AG04449 (cell line): ENCODE results near the gene RIT2.

ENCODE experiments used
- CTCF ChIA-PET: fragments of 350-600 bp; formaldehyde crosslinking; extraction: SDS; loops from one replicate; lab custom pipeline; 2021; ENCODE audit warnings: antibody characterized with exemption; lab: Yijun Ruan, JAX
- POLR2A ChIA-PET: fragments of 400-600, 350-600 bp; formaldehyde crosslinking; extraction: SDS; loops from one replicate; lab custom pipeline; 2020; ENCODE audit warnings: antibody characterized with exemption, inconsistent platforms; lab: Yijun Ruan, JAX
- DNase-seq: peaks from one replicate; pipeline ENCODE4 v3.0.0-alpha.2; 2010; ENCODE audit warnings: low read depth, low spot score
- H3K4me3 ChIP-seq: 2 replicates; pipeline ENCODE4 v1.5.1; 2011; ENCODE audit warnings: low read depth, mild to moderate bottlenecking, control low read depth, low read length
- TF ChIP-seq, protein P1 (sequence below): IDR thresholded peaks from one replicate; pipeline ENCODE4 v1.5.1; 2011; ENCODE audit warnings: mild to moderate bottlenecking, moderate library complexity, low read length, control low read depth, inconsistent platforms; ENCODE audit not compliant: insufficient read depth; ENCODE audit errors: missing control alignments

The RIT2 gene

DNA sequence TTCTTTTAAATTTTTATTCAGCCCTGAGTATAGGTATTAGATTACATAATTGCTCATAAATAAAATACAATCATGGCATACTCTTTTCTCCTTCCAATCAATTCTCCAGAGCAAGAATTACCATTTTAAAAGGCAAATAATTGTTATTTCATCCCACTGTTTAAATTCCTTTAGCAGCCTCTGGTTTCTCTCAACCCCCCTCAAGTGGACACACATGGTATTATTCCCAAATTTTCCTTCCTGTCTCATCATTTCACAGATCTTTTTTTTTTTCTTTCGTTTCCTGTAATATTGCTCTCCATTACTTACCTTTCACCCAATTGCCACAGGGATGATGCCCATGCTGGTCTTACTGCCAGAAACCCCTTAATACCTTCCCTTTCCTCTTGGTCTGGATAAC is 385.2 kb downstream of the RIT2 start:
- ChIA-PET CTCF (no interaction called here), POLR2A (no interaction called here)
- no peak overlapping the region for H3K4me3 ChIP-seq
- TF ChIP-seq, protein P1, sequence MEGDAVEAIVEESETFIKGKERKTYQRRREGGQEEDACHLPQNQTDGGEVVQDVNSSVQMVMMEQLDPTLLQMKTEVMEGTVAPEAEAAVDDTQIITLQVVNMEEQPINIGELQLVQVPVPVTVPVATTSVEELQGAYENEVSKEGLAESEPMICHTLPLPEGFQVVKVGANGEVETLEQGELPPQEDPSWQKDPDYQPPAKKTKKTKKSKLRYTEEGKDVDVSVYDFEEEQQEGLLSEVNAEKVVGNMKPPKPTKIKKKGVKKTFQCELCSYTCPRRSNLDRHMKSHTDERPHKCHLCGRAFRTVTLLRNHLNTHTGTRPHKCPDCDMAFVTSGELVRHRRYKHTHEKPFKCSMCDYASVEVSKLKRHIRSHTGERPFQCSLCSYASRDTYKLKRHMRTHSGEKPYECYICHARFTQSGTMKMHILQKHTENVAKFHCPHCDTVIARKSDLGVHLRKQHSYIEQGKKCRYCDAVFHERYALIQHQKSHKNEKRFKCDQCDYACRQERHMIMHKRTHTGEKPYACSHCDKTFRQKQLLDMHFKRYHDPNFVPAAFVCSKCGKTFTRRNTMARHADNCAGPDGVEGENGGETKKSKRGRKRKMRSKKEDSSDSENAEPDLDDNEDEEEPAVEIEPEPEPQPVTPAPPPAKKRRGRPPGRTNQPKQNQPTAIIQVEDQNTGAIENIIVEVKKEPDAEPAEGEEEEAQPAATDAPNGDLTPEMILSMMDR, result no peak
- no peak for DNase-seq

DNA sequence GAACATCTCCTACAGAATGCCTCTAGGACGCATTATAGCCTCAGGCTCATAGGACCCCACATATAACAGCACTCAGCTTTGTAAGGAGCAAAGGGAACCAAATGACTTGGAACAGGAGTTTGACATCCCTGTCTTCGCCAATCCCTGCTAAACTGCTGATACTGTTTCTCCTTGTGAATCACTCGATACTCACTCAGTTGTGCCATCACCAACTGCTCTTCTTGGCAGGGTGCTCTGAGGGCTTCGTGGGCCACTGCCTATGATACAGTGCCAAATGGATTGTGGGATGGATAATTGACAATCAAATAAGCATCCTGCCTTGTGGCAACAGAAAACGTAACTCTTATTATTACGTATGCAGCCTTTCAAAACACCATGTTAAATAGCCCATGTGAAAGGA is 396.3 kb downstream of the RIT2 start:
- DNase-seq, result no peak
- ChIA-PET POLR2A (no interaction called here), CTCF (no interaction called here)
- TF ChIP-seq, protein P1, result no peak
- no peak overlapping the region for H3K4me3 ChIP-seq

DNA sequence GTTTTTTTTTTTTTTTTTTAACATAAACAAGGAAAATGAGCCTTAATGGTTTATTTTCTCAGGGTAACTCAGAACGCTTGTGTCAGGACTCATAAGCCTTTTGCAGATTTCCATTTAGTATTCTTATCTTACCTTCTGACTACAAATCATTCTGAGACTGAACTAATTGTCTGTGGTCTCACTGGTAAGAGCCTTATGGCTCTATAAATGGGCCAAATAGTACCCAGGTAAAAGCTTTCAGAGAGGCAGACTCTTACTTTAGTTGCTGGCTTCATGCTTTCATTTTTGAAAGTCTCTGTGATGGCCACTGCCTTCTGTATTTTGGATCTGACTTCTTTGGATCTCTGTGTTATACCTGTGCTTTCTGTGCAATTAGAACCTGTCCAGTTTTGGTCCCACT is 403.4 kb downstream of the RIT2 start:
- CTCF ChIA-PET, result no interaction called here
- POLR2A ChIA-PET, result no interaction called here
- no peak for DNase-seq

DNA sequence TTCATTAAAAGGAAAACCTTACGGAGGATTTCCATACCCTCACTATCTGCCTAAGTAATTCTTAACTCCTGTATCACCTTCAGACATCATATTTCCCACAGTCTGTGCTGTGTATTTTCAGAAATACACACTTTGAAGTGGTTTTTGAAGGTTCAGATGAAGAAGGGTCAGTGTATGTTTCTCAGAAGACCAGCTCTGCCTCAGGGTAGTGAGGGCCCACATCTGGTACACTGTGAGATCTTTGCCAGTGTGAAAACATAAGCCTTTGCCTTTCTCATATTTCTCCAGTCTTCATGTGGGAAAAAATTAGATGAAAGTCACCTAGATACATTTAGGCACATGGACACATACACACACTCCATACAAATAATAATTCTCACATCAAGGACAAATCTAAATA is 408.4 kb downstream of the RIT2 start:
- ChIA-PET CTCF (no interaction called here), POLR2A (no interaction called here)
- TF ChIP-seq, protein P1, result no peak
- DNase-seq, result no peak
- no peak overlapping the region for H3K4me3 ChIP-seq

More for the DNA sequence above, 403.4 kb downstream of the RIT2 start:
- H3K4me3 ChIP-seq, result no peak overlapping the region
- TF ChIP-seq, protein P1, result no peak

DNA sequence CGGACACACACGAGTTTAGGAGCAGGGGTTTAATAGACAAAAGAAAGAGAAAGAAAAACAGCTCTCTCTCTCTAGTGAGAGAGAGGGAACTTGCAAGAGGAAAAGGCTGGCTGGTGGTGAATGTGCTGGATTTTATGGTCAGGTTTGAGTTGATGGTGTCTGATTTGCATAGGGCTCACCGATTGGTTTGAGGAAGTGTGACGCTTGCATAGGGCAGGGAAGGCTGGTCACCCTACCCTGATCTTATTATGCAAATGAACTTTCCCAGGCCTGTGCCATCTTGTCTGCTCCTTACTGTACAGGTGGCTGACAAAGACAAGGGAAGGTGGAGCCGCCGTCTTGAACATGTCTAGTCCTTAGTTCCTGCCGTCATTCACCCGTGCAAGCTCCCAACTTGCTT is 408.9 kb downstream of the RIT2 start:
- ChIA-PET POLR2A (no interaction called here), CTCF (no interaction called here)
- no peak overlapping the region for H3K4me3 ChIP-seq
- TF ChIP-seq, protein P1, result no peak
- no peak for DNase-seq

DNA sequence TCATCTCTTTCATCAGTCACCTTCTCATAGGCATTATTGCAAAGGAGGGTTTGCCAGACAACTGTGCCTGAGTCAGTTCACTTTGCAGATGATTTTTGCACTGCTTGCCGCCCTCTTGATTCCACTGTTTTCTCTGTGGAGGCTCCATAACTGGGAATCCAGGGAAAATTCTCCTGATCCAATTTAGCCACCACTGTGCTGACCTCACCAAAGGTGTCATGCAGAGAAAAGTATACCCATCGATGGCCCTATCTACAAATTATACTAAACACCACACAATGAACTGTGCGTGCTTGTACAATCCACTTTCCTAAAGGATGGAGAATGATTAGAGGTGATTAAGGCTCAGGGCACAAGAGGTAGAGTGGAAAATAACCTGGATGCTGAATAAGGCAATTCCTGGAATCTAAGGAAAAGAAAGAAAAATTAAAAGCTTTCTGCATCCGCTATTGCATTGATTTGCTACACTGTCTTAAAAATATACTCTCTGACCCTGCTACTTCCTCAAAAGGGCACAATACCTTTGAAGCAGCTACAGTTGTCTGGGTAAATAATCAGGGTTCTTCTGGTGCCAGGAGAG is 409.4 kb downstream of the RIT2 start:
- TF ChIP-seq, protein P1, result no peak
- POLR2A ChIA-PET, result no interaction called here
- CTCF ChIA-PET, result no interaction called here
- no peak overlapping the region for H3K4me3 ChIP-seq
- DNase-seq, result no peak
